GM12878 (cell line): Measurements from ENCODE around the gene ARFRP1.
"Not testable (repeated sequence)": the region's sequence is repeated elsewhere in the genome, so short reads cannot be mapped to it uniquely, and the experiment has no call there.

Experiments used
- CREB1 ChIP-seq: IDR thresholded peaks from 2 replicates; pipeline ENCODE4 v1.6.1; 2012; ENCODE audit warnings: low read depth, mild to moderate bottlenecking, inconsistent platforms
- CTCF ChIP-seq, 3 experiments: IDR thresholded peaks in 2 of 3; conservative IDR thresholded peaks in 1 of 3; 2 replicates each; pipeline ENCODE4 v1.5.1; 2011; ENCODE audit warnings: low read depth in 3 of 3, low read length in 3 of 3, mild to moderate bottlenecking in 3 of 3, control low read depth in 2 of 3, moderate library complexity in 2 of 3, inconsistent platforms in 1 of 3, mixed read lengths in 1 of 3; ENCODE audit not compliant: control insufficient read depth in 2 of 3, insufficient read depth in 1 of 3; ENCODE audit errors: extremely low read depth in 1 of 3
- ELK1 ChIP-seq: IDR thresholded peaks from 2 replicates; pipeline ENCODE4 v1.6.1; 2012; ENCODE audit warnings: low read depth, low read length, improper control_type of control experiment
- GABPA ChIP-seq: IDR thresholded peaks from 2 replicates; pipeline ENCODE4 v1.6.1; 2014; ENCODE audit warnings: antibody characterized with exemption, low read depth, mild to moderate bottlenecking, inconsistent platforms
- HDAC2 ChIP-seq: fragments of 200-600 bp; sonication (generic); IDR thresholded peaks from 2 replicates; pipeline ENCODE4 v1.6.1; 2017
- HDAC6 ChIP-seq: fragments of 200-600 bp; sonication (generic); IDR thresholded peaks from one replicate; pipeline ENCODE4 v1.8.0; 2017; ENCODE audit warnings: antibody characterized with exemption; ENCODE audit not compliant: unreplicated experiment
- MAX ChIP-seq: IDR thresholded peaks from 2 replicates; pipeline ENCODE4 v1.6.1; 2012; ENCODE audit warnings: low read depth, low read length, improper control_type of control experiment
- MXI1 ChIP-seq: fragments of 150-350 bp; IDR thresholded peaks from 2 replicates; pipeline ENCODE4 v1.6.1; 2011; ENCODE audit warnings: low read depth, mild to moderate bottlenecking, inconsistent platforms, low read length, improper control_type of control experiment
- POLR2A ChIP-seq: IDR thresholded peaks from 2 replicates; pipeline ENCODE4 v1.6.1; 2011; ENCODE audit warnings: low read depth, mild to moderate bottlenecking, low read length
- POLR2AphosphoS5 ChIP-seq: IDR thresholded peaks from 2 replicates; pipeline ENCODE4 v1.6.1; 2011; ENCODE audit warnings: mild to moderate bottlenecking, low read length, inconsistent platforms
- SP1 ChIP-seq: IDR thresholded peaks from one replicate; pipeline ENCODE4 v1.6.1; 2011; ENCODE audit warnings: low read depth, low read length
- SREBF2 ChIP-seq: IDR thresholded peaks from 2 replicates; pipeline ENCODE4 v1.6.1; 2012; ENCODE audit warnings: mild to moderate bottlenecking, low read length
- ZNF217 ChIP-seq: fragments of 450-650 bp; IDR thresholded peaks from 2 replicates; pipeline ENCODE4 v1.6.1; 2017; ENCODE audit warnings: antibody characterized with exemption, mild to moderate bottlenecking

- TF ChIP-seq CTCF (IDR thresholded peaks at IDR 0.05 in 2 of 3, conservative IDR thresholded peaks at IDR 0.05 in 1 of 3; ENCODE audit: control insufficient read depth in 2 of 3, extremely low read depth in 1 of 3, insufficient read depth in 1 of 3, low read depth in 3 of 3, low read length in 3 of 3); MAX; HDAC2; POLR2A; ELK1; GABPA; SP1; SREBF2; CREB1; HDAC6: not testable (repeated sequence)
- TF ChIP-seq MXI1 (0 out of 2 replicates have a peak, but pooled peaks have one; percentile 2), POLR2AphosphoS5 (0 out of 2 replicates have a peak, but pooled peaks have one; percentile 19), ZNF217 (peak; percentile 97)
Measured at GRCh38 chr20:63730189-63730733, 22.5 kb upstream of the ARFRP1 start.
